ENCODE measurements around the gene TAOK2. TPM values are rescaled to one million over a fixed set of nuclear protein-coding genes. Genes with fewer than 3 reads are reported as not detected.

TAOK2 gene
- total RNA-seq, 8 experiments from 2014 or later = 27.0 to 54.4 (median 38.6) TPM

DNA sequence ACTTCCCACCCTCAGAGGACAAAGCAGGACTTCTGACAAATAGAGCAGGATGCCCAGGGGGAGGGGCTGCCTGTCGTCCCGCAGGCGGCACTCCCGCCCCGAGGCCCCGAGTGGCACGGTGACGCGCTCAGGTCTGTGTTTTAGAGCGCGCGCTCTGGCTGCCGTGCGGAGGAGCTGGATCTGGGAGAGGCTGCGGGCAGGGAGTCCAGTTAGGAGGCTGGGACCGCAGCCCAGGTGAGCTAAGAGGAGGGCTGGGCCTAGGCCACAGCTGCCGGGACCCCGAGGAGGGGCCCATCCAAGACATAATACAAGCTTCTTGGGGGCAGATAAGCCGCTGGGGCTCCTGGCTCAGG is 30.7 kb downstream of the TAOK2 start:
- whole genome bisulfite sequencing, 10 experiments = 67 to 96% (median 77%) methylated on average over 1 to 8 of the region's 19 CpGs; no CpG with 5 or more reads in 6 of the 10 experiments
- Histone ChIP-seq H3K27ac (no peak overlapping the region), H3K4me1 (replicated peaks in 1 of 2) (peaks cover 2 to 3% of the 10 kb centered on the region in 2 donors), H3K4me3 (no peak overlapping the region)
- peak in 3 of 8 experiments; percentile 7 to 14 (median 12) for ATAC-seq (replicated peaks in 6 of 8)
- in situ Hi-C loops (cut with MboI; ENCODE audit: low pct_unique_long_range_greater_than_20kb in 2 of 9, low sequenced_read_pairs in 9 of 9, unreplicated experiment in 9 of 9) = loop anchor here in 4 of 9 experiments (25.0 kb wide), 2 partner anchors 167 to 192 kb away; partner anchors contain the start of genes MAZ (in 3 of the 4), MVP (in 3 of the 4), PAGR1 (in 3 of the 4) and PRRT2 (in 3 of the 4)

DNA sequence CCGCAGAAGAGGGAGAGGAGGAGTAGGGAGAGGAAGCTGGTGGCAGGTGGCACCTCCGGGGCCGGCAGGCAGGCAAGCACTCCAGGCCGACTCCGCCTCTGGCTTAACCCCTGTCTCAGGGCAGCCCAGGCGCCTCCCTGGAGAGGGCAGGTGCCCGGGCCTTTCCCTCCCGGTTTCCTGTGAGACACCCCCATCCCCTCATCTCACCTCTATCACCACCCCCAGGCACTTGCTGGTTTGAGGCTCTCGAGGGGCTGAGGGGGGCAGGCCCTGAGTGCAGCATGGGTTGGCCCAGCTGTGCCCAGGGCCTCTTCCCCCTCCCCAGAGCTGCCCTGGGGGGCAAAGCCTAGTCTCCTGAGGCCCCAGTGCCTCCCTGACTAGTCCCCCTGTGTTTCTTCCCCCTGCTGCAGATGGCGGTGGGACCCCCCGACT is 31.2 kb downstream of the TAOK2 start:
- peak in 3 of 8 experiments; percentile 4 to 6 (median 6) for ATAC-seq (replicated peaks in 6 of 8)

DNA sequence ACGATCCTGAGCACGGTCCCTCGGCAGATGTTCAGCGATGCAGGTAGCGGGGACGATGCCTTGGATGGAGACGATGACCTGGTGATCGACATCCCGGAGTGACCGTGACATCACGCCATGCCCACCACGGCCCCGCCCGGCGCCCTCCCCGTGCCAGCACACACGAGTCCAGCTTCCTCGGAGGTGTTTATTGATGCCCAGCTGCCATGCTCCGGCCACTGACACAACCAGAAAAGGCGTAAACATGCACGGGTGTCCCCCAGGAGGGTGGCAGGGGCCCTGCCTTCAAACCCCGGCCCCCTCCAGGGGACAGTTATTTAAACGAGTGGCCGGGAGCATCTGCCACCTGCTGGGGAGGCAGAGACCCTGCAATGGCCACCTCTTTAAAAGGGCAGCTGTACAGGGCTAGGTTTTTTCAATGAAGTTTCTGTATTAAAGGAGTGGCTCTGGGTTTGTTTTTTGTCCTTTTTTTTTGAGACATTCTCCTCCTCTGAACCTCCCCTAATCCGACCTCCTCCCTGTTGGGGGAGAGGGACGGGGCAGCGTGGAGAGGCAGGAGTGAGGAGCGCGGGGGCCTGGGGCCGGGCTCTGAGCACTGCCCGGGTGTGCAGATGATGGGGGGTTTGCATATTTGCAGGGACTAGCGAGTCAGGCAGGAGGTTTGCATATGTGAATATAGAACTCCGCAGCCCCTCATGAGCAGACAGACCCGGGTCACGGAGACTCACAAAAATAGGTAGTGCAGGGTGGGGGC is 31.9 kb downstream of the TAOK2 start:
- ATAC-seq (replicated peaks in 6 of 8) = peak; percentile 44 to 74 (median 51)
- in situ Hi-C loops (cut with MboI; ENCODE audit: low pct_unique_long_range_greater_than_20kb in 2 of 9, low sequenced_read_pairs in 9 of 9, unreplicated experiment in 9 of 9) = loop anchor here in 4 of 9 experiments (25.0 kb wide), 2 partner anchors 168 to 193 kb away; partner anchors contain the start of genes MAZ (in 3 of the 4), MVP (in 3 of the 4), PAGR1 (in 3 of the 4) and PRRT2 (in 3 of the 4)
- WGBS, 10 experiments = 40 to 93% methylated on average over 1 to 3 of the region's 35 CpGs; no CpG with 5 or more reads in 8 of the 10 experiments
- Histone ChIP-seq H3K27ac (no peak overlapping the region), H3K4me1 (replicated peaks in 1 of 2) (peaks cover 11 to 13% of the 10 kb centered on the region in 2 donors), H3K4me3 (no peak overlapping the region)

More for the DNA sequence above, 31.2 kb downstream of the TAOK2 start:
- Histone ChIP-seq H3K4me3 (no peak overlapping the region), H3K27ac (no peak overlapping the region), H3K4me1 (replicated peaks in 1 of 2) (peaks cover 5 to 8% of the 10 kb centered on the region in 2 donors)
- in situ Hi-C loops (cut with MboI; ENCODE audit: low pct_unique_long_range_greater_than_20kb in 2 of 9, low sequenced_read_pairs in 9 of 9, unreplicated experiment in 9 of 9) = loop anchor here in 4 of 9 experiments (25.0 kb wide), 2 partner anchors 168 to 193 kb away; partner anchors contain the start of genes MAZ (in 3 of the 4), MVP (in 3 of the 4), PAGR1 (in 3 of the 4) and PRRT2 (in 3 of the 4)
- WGBS, 10 experiments = 78 to 100% (median 100%) methylated on average over 1 to 5 of the region's 11 CpGs; no CpG with 5 or more reads in 7 of the 10 experiments

DNA sequence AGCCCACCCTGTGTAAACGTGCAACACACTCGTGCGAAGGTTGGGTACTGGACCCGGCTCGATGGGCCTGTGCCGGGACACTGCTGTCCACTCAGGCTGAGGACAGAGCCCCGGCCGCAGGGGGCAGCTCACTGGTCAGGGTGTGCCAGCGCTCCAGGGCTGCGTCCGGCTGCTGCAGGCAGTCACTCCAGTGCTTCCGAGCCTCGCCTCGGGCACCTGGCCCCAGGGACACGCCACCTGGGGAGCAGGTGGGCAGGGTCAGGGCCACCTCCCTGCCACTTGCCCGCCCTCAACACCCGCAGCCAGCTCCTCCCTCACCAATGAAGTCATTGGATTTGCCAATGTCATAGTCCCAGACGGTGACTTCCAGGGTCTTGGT is 32.4 kb downstream of the TAOK2 start:
- in situ Hi-C loops (cut with MboI; ENCODE audit: low pct_unique_long_range_greater_than_20kb in 2 of 9, low sequenced_read_pairs in 9 of 9, unreplicated experiment in 9 of 9) = loop anchor here in 4 of 9 experiments (25.0 kb wide), 2 partner anchors 169 to 194 kb away; partner anchors contain the start of genes MAZ (in 3 of the 4), MVP (in 3 of the 4), PAGR1 (in 3 of the 4) and PRRT2 (in 3 of the 4)
- WGBS, 10 experiments = 94 to 100% methylated on average over 2 to 6 of the region's 18 CpGs; no CpG with 5 or more reads in 8 of the 10 experiments
- peaks cover 12 to 13% of the 10 kb centered on the region in 2 donors for H3K4me1 ChIP-seq (replicated peaks in 1 of 2)

DNA sequence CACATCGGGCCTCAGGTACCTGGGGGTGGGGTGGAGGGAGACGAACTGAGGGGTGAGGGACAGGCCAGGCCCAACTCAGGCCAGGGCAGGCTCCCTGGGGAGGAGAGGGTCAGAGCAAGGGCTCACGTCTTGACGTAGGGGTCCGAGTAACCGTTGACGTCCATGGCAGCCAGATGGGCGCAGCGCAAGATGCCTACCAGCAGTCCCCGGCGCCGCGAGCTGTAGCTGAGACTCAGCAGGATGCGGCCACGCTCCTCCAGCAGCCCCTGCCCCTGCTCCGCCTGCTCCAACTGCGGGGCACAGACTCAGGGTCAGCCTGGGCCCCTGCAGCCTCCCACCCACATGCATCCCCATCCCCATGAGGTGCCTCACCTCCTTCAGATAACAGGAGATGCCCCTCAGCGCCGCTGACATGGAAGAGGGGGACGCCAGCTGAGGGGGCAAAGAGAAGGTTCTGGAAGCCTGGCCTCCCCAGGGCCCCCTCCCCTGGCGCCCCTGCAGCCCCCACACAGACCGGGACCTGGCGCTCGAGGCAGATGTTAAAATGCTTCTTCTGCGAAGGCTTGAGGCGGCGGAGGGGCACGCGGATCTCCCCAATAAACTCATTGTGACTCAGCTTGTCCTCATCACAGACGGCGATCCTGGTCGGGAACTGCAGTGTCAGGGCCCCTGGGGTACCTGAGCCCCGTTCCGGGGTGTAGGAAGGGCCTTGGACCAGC is 33.1 kb downstream of the TAOK2 start:
- H3K27ac ChIP-seq = no peak overlapping the region
- 98% methylated on average over 6 of the region's 34 CpGs; no CpG with 5 or more reads in 9 of the 10 experiments for WGBS, 10 experiments
- H3K4me1 ChIP-seq (replicated peaks in 1 of 2) = peaks cover 13 to 17% of the 10 kb centered on the region in 2 donors
- H3K4me3 ChIP-seq = no peak overlapping the region
- in situ Hi-C loops (cut with MboI; ENCODE audit: low pct_unique_long_range_greater_than_20kb in 2 of 9, low sequenced_read_pairs in 9 of 9, unreplicated experiment in 9 of 9) = loop anchor here in 4 of 9 experiments (25.0 kb wide), 2 partner anchors 170 to 195 kb away; partner anchors contain the start of genes MAZ (in 3 of the 4), MVP (in 3 of the 4), PAGR1 (in 3 of the 4) and PRRT2 (in 3 of the 4)
- no peak for ATAC-seq (replicated peaks in 6 of 8)

More for the DNA sequence above, 32.4 kb downstream of the TAOK2 start:
- ATAC-seq (replicated peaks in 6 of 8) = no peak
- H3K4me3 ChIP-seq = no peak overlapping the region
- no peak overlapping the region for H3K27ac ChIP-seq

DNA sequence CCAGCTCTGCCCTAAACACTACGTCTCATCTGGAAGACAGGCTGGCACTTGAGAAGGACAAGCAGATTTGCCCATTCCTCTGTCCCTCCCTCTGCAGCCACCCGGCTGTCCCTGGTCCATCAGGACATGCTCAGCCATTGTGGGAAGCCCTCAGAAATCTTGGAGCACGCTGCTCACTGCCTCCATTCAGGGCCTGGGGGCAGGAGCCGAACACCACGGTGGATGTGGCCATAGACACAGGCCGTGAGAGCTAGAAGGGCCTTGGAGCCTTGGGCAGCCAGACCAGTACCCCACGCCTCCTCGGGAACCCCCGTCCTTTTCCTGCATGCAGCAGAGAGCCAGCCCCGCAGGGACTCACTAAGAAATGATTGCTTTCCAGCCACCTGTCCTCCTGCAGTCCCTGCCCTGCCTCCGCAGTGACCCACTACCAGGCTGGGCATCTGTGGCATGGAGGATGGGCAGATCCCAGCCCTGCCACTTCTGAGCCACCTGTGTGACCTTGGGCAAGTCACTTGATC is 33.8 kb downstream of the TAOK2 start:
- Histone ChIP-seq H3K27ac (no peak overlapping the region), H3K4me3 (no peak overlapping the region), H3K4me1 (replicated peaks in 1 of 2) (peaks cover 13 to 17% of the 10 kb centered on the region in 2 donors)
- WGBS, 10 experiments = 67 to 100% (median 74%) methylated on average over 1 to 6 of the region's 11 CpGs; no CpG with 5 or more reads in 6 of the 10 experiments
- ATAC-seq (replicated peaks in 6 of 8) = no peak
- in situ Hi-C loops (cut with MboI; ENCODE audit: low pct_unique_long_range_greater_than_20kb in 2 of 9, low sequenced_read_pairs in 9 of 9, unreplicated experiment in 9 of 9) = loop anchor here in 4 of 9 experiments (25.0 kb wide), 2 partner anchors 170 to 195 kb away; partner anchors contain the start of genes MAZ (in 3 of the 4), MVP (in 3 of the 4), PAGR1 (in 3 of the 4) and PRRT2 (in 3 of the 4)

DNA sequence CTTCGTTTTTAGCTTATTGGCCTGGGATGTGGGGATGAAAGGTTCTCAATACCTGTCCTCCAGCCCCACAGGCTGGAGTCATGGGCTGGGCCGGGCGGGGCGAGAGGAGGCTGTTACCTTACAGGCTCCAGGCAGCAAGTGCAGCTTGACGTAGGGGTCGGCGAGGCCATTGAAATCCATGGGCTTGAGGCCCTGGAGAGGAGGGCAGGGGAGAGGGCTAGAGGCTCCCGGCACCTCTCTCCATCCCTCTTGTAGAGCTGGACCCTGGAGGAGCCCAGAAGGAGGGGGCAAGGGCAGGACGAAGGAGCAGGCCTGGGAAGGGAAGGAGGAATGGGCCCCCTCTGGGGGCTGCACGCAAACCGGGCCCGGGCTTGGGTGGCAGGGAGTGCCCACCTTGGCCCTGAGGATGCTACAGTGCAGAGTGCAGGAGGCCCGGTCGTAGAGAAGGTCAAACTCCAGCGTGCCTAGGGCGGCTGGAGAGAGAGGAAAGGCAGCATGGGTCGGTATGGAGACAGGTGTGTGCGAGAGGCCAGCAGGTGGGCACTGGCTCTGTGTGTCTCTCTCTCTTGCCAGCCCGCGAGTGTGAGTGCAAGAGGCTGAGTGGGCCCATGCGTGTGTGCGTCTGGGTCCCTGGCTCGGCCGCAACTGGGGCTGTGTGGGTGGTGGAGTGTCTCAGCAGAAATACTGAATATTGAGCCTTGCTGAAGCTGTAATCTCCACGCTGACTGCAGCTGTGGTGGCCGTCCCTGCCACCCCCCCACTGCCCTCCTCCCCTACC is 35.6 kb downstream of the TAOK2 start:
- no peak for ATAC-seq (replicated peaks in 6 of 8)
- no peak overlapping the region for H3K4me3 ChIP-seq
- in situ Hi-C loops (cut with MboI; ENCODE audit: low pct_unique_long_range_greater_than_20kb in 2 of 9, low sequenced_read_pairs in 9 of 9, unreplicated experiment in 9 of 9) = loop anchor here in 4 of 9 experiments (25.0 kb wide), 2 partner anchors 172 to 197 kb away; partner anchors contain the start of genes MAZ (in 3 of the 4), MVP (in 3 of the 4), PAGR1 (in 3 of the 4) and PRRT2 (in 3 of the 4)
- peaks cover 13 to 17% of the 10 kb centered on the region in 2 donors for H3K4me1 ChIP-seq (replicated peaks in 1 of 2)
- WGBS, 10 experiments = 0 to 100% (median 60%) methylated on average over 1 to 9 of the region's 26 CpGs; no CpG with 5 or more reads in 3 of the 10 experiments
- no peak overlapping the region for H3K27ac ChIP-seq

DNA sequence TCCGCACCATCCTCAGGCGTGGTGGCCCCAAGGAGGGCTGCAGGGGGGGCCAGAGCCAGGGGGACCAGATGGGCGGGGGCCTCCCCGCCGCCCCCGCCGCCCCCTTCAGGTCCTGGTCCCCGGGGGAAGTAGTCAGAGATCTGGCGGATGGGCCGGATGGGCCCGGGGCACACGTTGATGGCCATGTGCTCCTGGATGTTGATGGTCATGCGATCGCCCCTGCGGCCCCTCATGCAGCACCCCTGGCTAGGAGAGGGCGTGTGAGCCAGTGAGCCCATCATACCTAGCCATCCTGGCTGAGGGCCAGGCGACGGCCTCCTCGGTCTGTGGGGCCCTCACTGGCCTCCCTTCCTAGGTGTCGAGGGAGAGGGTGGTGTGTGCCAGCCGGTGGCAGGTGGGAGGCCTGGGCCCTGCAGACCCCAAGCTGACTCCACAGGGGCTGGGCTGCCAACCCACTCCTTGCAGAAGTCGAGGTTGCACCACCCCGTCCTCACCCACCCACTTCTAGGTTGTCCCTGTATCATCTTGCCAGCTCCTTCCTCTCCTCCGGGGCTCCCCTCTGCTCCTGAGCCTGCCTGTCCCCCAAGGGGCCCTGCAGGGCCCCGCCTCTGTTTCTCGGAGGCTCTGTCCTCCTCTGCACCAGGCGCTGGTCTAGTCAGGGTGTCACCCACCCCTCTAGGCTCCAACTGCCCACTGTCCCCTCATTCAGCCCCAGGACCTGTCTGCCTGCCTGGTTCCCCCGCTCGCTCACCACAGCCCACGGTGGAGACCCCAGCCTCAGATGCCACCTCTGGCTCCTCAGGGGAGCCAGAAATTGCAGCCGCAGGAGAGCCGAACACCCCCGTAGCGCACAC is 36.5 kb downstream of the TAOK2 start:
- Histone ChIP-seq H3K4me1 (replicated peaks in 1 of 2) (peaks cover 13 to 17% of the 10 kb centered on the region in 2 donors), H3K27ac (peak overlapping the region in 1 of 2 donors; percentile 35), H3K4me3 (peak overlapping the region; percentile 37 to 60 (median 45))
- 0% methylated on average over 2 of the region's 34 CpGs; no CpG with 5 or more reads in 9 of the 10 experiments for WGBS, 10 experiments
- ATAC-seq (replicated peaks in 6 of 8) = peak; percentile 3 to 35 (median 21)
- in situ Hi-C loops (cut with MboI; ENCODE audit: low pct_unique_long_range_greater_than_20kb in 2 of 9, low sequenced_read_pairs in 9 of 9, unreplicated experiment in 9 of 9) = loop anchor here in 4 of 9 experiments (25.0 kb wide), 2 partner anchors 173 to 198 kb away; partner anchors contain the start of genes MAZ (in 3 of the 4), MVP (in 3 of the 4), PAGR1 (in 3 of the 4) and PRRT2 (in 3 of the 4)

DNA sequence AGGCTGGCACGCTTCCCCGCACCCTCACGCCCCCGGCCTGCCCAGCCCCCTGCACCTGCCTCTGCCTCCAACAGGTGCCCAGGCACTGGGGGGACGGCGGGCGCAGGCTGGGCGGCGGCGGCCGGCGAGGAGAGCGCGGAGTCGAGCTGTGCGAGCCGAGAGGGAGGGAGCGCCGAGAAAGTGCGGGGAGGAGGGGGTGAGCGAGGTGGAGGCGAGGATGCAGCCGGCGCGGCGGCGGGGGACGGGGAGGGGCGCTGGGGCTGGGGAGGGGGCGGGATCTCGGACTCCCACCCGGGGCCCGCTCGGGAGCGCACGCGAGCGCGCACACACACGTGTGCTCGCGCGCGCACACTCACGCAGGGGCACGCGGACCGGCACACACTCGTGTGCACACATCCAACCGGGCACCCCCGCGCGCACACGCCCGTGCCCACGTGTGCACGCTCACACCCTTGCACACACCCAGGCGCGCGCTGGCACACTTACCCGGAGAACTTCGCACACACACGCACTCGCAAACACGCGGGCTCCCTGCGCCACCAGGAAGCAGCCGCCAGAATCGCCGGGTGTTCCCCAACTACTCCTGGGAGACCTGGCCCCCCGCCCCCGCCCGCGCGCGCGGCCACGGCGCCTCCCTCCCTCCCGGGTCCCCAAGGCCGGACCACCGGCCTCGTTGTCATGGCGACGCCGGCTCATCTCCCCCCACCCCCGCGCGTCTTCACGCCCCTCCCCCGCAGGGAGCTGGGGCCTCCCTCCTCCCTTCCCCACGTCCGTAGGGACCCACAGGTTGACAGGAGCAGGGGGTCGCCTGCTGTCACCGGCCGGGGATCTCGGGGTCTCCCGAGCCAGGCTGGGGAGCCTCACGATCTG is 37.4 kb downstream of the TAOK2 start, which contains the start of gene DOC2A:
TSS of gene DOC2A (minus strand) at position 184 of the 870 bp plus-strand sequence. CDS start 805 bp downstream, outside the sequence.
- Histone ChIP-seq H3K4me3 (peak within 1 kb of the TSS; percentile 37 to 60 (median 45)), H3K27ac (peak within 1 kb of the TSS; percentile 9 to 35), H3K4me1 (replicated peaks in 1 of 2) (peaks cover 13 to 17% of the 10 kb centered on the region in 2 donors)
- peak; percentile 63 to 85 (median 80) for ATAC-seq (replicated peaks in 6 of 8)
- WGBS, 10 experiments = 0% methylated on average over 19 of the region's 99 CpGs; no CpG with 5 or more reads in 9 of the 10 experiments
- in situ Hi-C loops (cut with MboI; ENCODE audit: low pct_unique_long_range_greater_than_20kb in 2 of 9, low sequenced_read_pairs in 9 of 9, unreplicated experiment in 9 of 9) = loop anchor here in 4 of 9 experiments (25.0 kb wide), 2 partner anchors 174 to 199 kb away; partner anchors contain the start of genes MAZ (in 3 of the 4), MVP (in 3 of the 4), PAGR1 (in 3 of the 4) and PRRT2 (in 3 of the 4)

All from motor neuron (in vitro differentiated cells).